Fibroblast of peridontal ligament (primary cell): ENCODE results near the gene EVA1A.

ENCODE experiments used
- DNase-seq: peaks from one replicate; pipeline ENCODE4 v3.0.0-alpha.2; 2010; ENCODE audit errors: extremely low read depth

Gene EVA1A, protein sequence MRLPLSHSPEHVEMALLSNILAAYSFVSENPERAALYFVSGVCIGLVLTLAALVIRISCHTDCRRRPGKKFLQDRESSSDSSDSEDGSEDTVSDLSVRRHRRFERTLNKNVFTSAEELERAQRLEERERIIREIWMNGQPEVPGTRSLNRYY

DNA sequence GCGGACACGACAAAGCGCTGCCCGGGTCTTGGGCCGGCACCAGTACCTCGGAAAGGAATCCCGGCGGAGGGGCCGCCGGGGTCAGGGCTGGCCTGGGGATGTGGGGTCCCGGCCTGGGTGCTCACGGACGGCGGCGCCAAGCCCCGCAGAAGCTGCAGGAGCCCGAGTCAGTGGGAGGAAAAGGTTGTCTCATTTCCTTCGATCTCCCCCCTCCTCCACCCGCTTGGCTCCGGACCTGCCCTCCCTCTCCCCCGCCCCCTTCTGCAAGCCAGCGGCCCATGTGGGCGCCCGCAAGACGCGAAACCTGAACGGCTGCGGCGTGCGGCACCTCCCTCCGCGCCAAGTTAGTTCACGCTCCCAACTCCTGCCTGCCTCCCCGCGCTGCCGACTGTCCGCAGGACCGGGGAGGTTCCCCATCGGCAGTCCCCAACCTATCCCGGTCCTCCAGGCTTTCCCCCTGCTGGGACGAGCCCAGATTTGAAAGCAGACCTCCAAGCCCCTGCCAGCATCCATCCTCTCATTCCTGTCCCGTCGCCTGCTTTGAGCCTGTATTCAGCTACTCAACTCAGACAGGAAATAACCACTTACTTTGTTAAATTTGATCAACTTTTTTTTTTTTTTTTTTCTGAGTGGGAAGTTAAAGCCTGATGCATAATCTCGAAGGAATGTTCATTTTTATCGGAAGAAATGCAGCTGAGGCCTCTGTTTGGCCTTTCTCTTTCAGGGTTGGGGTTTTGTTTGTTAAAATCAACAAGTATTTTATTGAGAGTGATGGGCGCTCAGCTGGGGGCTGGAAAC lies at the start of gene EVA1A:
TSS of gene EVA1A (minus strand) at position 172 of the 798 bp plus-strand sequence. CDS start 42,799 bp downstream, outside the sequence.
- DNase-seq = peak; percentile 79

DNA sequence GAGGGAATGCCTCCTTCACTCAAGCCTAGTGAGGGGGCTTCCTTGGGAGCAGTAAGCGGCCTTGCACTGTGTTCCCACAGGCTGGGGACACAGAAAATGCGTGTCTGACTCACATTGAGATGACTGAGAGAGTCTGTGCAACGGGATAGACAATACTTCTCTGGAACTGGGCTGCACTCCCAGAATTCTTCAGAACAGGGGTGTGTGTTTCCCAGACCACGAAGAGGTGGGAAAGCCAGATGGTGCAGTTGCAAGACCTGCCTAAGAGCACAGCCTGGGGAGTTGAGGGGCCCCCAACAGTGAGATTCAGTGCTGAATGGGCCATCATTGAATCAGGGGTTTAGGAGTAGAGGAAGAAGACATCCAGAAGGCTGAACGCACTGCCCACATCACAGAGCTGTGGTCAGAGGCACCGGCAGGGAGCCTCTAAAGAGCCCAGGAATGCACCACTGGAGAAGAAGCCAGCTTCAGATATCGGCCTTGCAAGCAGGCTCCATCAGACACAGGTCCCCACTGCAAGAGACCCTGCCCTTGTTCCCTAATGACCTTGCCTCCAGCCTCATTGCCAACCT lies 49.3 kb upstream of the EVA1A start:
- DNase-seq = no peak

DNA sequence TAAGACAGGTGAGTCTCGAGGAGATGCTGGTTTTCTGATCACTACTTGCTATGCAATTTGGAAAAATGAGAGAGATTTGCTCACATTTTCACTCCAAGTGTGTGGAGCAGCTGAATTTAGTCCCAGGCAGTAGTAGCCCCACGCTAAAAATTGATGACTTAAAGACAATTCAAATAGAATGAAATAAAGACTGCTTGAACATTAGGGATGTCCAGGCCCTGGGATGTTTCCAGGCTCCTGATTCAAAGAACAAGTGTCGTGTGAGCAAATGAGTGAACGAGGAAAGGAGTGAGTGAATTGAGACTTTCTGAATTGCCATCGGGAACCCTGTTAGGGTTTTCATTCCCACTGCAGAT lies 48.6 kb upstream of the EVA1A start:
- no peak for DNase-seq

DNA sequence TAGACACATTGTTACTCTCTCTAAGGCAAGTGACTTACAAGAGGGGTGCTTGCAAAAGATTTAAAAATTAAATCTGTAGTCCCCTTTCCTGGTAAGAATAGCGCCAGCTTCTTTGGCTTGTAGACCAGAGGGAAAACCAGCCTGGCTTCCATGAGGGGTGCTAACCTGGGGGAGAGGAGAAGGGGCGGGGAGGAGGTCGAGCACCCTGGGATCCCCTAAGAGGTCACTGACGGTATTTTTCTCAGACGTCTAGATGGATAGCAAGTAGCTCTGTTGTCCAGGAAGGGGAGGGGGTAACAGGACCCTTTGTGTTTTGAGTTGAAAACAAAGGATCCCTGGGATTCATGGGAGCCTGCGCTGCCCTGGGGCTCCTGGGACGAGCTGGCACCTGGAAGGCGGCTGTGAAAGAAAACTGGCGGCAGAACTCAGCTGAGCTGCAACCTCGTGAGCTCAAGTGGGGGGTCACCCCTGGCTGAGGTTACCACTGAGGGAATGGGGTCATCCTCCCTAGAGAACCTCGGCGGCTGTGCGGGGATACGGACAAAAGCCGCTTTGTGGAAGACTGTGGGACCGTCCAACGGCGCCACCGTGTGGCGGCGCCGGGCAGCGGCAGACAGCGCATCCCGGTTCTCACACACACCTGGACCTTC lies 48.1 kb upstream of the EVA1A start:
- peak; percentile 53 for DNase-seq

DNA sequence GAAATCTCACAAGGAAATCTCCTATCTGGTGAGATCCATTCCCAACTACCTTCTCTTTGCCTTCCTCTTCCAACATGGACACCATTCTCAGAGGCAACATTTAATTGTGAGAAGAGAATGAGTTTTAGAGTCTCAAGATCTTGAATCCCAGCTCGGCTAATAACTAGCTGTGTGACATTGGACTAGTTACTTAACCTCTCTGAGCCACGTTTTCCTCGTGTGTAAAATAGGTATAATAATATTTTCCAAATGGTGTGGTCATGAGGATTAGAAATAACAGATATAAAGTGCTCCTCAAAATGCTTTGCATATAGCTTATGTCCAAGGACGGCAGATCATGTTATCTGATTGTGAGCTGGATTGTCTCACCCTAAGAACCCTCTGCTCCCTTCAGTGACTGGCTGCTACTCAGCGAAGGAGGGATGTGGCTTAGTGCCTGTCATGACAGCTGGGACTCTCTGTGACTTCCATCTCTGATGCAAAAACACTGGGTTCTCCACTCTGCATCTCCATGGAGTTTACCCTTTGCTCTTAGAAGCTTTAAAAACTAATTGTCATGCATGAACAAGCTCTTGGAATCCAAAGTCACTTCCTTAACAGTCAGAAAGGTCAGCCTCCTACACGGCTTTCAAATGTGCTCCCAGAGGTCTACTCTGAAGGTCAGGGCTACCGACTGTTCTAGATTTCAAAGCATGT lies 47.4 kb upstream of the EVA1A start:
- peak; percentile 52 for DNase-seq

DNA sequence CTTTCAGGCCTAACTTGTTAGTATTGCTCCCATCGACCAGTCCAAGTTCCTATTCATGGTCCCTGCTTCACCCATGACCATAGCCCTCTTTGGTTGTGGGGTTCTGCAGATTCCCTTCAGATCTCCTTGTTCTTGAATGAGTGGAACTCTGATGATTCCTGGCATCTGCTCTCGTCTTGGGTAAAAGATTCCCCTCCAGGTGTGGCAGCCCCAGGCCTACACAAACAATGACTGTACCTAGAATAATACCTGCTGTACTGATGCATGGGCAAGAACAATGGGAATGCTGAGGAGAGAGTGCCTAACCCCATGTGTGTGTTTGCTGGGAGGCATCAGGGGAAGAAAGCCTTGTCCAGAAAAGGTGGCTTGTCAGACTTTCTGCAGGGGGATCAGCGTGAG lies 46.7 kb upstream of the EVA1A start:
- DNase-seq = no peak

DNA sequence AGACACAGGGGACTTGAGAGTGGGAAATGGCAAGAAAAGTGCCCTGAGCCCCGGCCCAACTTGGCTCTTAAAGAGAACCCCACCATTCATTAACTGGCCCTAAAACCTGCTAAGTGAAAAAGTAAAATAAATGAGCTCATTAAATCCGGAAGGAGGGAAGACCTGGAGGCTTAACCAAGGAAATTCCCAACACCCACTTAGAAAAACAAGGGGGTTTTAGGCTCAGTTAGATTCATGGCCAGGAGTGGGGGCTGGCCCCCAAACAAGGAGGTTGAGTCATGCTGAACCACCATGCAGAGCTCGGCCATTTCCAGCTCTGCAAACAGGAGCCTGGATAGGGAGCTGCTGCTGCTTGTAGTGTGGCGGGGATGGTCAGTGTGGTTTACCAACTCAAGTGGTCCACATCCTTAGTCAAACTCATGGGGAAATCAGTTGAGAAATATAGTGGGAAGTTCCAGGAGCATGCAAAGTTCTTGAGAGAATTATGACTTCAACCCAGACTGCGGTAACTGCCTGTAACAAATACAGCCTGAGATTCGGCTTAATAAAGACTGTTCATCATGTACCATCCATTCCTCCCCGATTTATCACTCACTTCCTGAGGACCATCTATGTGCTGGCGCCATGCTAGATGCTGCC lies 46.1 kb upstream of the EVA1A start:
- peak; percentile 96 for DNase-seq

DNA sequence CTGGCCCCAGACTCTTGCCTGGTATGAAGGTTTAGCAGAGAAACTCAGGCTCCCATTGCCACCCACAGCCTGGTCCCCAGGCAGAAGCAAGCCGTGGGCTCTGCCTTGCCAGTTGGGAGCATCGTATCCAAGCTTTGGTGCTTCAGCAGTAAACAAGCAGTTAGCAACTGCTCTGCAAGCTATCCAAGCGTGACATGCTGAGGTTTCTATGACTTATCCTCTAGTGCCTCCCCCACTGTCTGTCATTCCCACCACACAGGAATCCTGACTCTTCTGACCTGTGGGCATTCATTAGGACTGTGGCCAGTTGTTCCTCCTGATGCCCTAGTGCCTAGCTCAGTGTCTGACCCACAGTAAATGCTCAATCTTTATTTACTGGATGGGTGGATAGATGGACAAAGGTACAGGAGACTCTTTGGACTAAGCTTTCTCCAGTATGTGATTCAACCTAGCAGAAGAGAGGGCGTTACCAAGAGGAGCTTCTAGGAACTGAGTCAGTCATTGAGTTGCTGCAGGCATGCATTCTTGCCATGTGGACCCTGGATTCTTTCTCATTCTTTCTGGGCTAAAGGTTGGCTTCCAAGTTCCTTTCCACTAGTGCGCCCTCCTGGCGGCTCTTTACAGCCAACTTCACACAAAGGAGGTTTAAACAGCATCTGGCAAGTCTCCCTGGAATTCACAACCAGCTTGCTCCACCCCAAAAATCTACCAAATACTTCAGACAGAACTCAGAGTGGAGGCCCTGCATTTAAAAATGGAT lies 45.2 kb upstream of the EVA1A start:
- DNase-seq = peak; percentile 99

DNA sequence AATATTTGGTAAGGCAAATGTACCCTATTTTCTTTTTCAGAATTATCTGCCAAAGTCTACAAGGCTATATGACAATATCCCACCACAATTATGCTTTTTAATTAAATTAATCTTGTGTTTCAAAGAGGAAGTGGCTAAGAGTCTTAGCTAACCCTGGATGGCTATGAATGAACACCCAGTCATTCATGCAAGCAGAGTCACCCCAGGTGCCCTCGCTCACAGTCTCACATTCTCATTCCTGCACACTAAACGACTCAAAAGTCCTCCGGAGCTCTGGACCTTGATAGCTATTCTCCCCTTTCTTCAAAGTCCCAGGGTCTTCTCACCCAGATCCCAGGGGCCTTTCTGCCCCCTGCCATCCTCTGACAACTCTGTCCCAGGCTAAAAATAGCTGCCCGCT lies 43.7 kb upstream of the EVA1A start:
- no peak for DNase-seq

DNA sequence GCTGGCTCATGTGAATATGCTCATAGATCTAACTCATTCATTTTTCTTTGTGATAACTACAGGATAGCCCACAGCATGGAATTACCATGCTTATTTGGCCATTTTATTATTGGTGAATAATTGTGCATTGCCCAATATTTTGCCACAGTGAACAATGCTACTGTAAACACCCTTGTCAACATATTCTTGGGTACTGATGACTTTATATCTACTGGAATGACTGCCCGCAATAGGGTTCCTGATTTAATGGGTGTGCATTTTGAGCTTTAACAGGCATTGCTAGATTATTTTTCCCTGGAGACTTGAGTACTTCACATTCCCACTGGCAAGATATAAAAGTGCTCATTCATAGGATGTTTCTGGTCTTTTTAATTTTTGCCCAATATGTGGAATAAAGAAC lies 42.7 kb upstream of the EVA1A start:
- no peak for DNase-seq

DNA sequence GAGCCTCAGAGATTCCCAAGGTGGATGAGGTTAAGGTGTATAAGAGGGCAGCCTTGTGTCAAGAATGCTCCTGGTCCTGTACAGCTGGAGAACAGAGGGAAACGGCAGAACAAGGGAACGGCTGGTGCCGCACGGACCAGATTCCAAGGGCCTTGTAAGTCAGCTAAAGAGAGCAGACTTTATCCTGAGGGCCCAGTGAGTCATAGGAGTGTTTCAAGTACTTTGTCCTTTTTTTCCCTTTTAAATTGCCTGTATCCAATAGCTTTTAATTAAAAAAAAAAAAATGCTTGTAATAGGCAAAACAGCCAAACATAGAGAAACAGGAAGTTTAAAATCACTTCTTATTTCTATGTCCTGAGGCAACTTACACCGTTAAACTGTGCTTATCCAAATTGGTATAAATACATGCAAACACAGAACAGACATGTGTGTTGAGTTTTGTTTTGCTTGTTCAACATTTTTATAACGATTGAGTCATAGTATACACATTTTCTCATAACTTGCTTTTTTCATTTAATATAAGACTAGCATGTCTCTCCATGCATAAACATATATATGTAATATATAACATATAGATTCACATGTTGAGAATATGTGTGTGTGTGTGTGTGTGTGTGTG lies 42.1 kb upstream of the EVA1A start:
- peak; percentile 89 for DNase-seq

DNA sequence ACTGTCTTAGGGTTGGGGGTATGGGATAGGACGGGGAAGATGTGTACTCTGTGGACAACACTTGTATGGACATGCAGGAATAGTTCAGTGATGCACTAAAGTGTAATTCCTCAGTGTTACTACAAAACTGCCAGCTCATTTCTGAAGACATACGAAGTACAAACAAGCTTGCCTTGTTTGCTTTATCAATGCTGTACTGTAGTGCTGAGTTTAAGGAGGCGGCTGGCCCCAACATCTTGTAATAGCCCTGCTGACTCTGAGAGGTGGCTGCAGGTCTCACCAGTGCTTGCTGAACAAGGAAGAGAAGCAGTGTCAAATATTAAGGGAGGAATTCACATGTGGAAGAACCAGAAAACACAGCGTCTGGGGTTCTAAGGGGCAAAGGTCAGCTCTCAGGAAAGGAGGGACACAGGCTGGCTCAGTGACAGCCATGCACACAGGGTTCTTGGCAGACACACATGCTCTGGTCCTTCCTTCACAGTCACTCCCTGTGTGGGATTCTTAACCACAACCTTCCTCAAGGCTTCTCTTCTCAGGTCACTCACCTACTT lies 39.8 kb upstream of the EVA1A start:
- no peak for DNase-seq

DNA sequence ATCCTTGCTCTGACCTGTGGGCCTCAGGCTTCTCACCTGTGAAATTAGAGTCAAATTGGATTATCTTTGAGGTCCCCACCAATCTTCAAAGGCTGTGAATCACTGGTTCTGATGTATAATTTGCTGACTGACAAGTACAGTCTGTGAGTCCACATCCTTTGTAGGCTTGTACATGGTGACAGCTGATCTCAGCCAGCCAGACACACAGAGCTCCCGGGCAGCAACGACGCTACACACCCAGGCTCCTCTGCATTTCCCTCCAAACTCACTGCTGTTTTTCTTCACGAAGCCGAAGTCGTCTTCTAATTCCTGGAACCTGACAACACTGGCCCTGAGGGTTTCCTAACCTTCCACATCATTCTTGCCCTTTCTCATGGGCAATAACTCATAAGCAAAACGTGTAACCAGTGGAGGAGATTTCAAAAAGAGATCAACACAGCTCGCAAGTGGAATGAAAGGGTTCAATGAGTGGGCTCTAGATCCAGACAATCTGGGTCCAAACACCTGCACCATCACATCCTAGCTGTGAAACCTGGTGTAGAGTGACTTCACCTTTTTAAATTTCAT lies 37.9 kb upstream of the EVA1A start:
- no peak for DNase-seq

DNA sequence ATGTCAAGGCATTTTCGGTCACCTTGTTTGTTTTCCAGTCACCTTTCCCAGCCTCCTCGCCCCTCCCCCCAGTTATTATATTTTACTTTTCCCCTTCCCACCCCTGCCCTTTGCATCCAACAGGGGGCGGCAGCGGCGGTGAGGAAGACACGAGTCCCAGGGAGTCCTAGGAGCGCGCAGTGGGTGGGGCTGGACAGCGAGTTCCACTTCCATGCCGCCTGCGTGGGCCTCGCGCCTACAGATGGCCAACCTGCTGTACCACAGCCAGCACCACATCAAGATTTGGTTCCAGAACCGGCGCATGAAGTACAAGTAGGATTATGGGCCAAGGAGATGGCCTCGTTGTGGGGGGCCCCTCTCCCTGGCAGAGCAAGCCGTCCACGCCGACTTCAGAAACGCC lies 37.2 kb upstream of the EVA1A start:
- DNase-seq = no peak

DNA sequence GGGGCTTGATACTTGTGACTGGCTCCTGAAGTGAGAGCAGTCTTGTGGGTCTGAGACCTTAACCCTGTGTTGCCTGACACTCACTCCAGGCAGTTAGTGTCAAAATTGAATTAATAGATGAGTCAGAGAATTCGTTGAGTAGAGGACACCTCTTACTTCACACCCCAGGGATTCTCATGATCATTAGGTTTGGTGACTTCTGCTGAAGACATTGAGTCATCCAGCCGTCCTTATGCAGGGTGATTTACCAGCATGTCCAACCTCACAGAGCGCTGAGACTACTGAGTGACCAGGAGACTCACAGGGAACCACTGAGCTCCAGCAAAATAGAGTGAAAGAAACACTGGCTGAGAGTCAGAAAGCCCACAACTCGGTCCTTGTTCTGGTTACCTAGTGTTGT lies 36.0 kb upstream of the EVA1A start:
- no peak for DNase-seq

DNA sequence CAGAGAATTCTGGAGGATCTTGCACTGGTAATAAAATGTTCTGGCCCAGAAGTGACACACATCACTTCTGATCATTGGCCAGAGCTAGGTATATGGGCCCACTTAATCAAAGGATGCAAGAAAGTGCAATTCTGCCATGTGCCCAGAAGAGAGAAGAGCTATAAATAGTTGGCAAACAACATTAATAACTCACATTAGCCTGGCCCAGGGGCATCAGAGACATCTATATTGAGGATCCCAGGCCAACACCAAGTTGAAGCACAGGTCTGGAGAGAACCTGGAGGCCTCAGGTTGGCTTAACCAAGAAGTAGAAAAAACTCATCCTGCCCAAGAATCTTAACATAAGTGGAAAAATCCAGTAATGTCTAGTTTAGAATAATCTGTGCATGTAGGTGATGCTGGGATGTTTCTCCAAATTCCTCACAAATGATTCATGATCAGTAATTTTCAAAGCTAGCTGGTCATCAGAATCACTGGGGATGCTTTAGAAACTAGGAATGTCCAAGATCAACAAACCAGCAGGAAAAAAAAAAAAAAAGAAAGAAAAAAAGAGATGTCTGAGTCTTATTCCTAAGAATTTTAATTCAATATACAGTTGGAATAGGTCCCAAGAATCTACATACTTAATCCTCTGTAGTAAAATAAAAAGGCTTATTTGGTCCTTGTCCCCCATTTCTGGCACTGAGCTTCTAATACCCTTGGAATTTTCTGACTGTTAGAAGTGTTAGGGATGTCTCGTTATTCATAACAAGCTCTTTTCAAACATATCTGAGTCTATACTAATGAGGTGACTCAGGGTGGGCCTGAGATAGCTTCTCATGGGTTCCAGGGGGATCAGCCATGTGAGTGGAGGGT lies 35.0 kb upstream of the EVA1A start:
- DNase-seq = peak; percentile 96

DNA sequence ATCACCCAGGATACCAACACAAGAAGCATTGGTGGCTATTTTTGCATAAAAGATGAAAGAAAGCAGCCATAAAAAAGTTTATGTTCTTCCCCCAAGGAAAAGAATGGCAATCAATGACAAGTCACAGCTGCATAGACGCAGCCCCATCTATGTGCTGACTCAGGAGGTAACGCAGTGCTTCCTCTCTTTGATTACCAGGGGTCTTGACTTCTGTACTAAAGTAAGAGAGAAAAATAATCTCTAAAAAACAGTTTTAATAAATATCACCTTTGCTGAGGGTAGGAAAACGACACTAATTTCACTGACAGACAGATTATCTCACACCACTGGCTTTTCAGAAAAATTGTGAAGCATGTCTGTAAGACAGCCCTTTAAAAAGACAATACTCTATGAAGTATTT lies 33.9 kb upstream of the EVA1A start:
- no peak for DNase-seq

DNA sequence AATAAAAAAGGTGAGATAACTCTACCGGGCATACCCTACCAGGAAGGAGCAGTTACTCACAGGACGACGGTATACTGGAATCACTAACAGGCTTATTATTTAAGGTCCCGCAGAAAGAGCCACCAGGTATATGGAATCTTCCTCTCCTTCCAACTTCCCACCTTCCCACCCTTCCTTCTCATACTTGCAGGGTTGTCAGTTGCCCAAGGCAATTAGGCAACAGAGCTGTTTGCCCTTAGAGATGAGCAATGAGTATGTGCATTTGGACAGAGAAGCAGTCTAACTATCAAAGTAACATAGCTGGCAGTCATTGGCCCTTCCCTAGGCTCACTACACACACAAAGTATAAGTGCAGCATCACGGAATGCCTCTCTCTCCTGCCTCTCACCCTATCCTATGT lies 32.1 kb upstream of the EVA1A start:
- no peak for DNase-seq

DNA sequence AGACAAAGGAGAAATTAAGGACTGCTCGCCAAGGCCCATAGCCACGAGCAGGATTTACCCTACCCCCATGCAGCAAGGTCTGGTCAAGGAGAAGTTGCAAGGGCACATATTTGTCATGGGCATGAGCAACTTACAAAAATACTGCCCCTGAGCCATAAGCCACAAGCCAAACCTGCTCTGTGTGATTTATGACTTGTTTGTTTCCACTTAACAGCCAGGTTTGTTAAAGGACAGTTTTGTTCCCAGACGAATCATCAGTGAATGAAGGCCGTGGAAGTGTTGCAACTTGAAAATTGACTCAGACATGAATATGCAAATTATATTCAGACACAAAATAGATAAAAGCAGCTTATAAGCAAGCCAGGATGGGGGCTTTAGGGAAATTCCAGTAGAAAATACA lies 31.3 kb upstream of the EVA1A start:
- DNase-seq = peak; percentile 52
